Peyer's patch (tissue), 4 donors: Measurements from ENCODE around the gene VSIR. TPM values are rescaled to one million over a fixed set of nuclear protein-coding genes. Genes with fewer than 3 reads are reported as not detected.

Experiments
- DNase-seq, 3 donors: peaks; one replicate each; pipeline ENCODE4 v3.0.0-alpha.2; 2017 to 2019
- H3K27ac ChIP-seq, 4 donors: fragments of 200-600 bp; sonication (generic); one replicate each; pipeline ENCODE4 v1.5.1; 2016 to 2019
- H3K27me3 ChIP-seq, 2 donors: fragments of 200-600 bp; sonication (generic); one replicate each; pipeline ENCODE4 v1.5.1; 2019
- H3K36me3 ChIP-seq, 3 donors: fragments of 200-600 bp; sonication (generic); one replicate each; pipeline ENCODE4 v1.5.1; 2016 to 2019
- H3K4me1 ChIP-seq, 4 donors: fragments of 200-600 bp; sonication (generic); one replicate each; pipeline ENCODE4 v1.5.1; 2016 to 2019
- H3K4me3 ChIP-seq, 4 donors: fragments of 200-600 bp; sonication (generic); 1 replicate in 3 of 4; 2 replicates in 1 of 4; pipeline ENCODE4 v1.5.1; 2016 to 2019; ENCODE audit warnings: mild to moderate bottlenecking in 1 of 4
- H3K9me3 ChIP-seq, 4 donors: fragments of 200-600 bp; sonication (generic); one replicate each; pipeline ENCODE4 v1.5.1; 2016 to 2019; ENCODE audit warnings: mild to moderate bottlenecking in 1 of 4
- CTCF ChIP-seq, 6 experiments: fragments of 450-650 bp in 4 of 6; fragments of 200-600 bp in 2 of 6; sonication (generic) in 1 of 6; IDR thresholded peaks; one replicate each; pipeline ENCODE4 v1.5.1; 2017 to 2019; ENCODE audit warnings: antibody characterized with exemption in 6 of 6, mild to moderate bottlenecking in 3 of 6, moderate library complexity in 1 of 6
- POLR2A ChIP-seq, 2 donors: fragments of 450-650 bp; IDR thresholded peaks; one replicate each; pipeline ENCODE4 v1.5.1; 2017; ENCODE audit warnings: antibody characterized with exemption in 2 of 2, mild to moderate bottlenecking in 2 of 2, moderate library complexity in 2 of 2
- total RNA-seq, 4 donors: library from RNA; depleted of rRNA; stranded (reverse); fragments of >200 nt; gene quantifications; one replicate each; pipeline ENCODE4 v1.1.0, GENCODE V29; 2016

The VSIR gene
- total RNA-seq, 4 donors from 2014 or later, result 38.0 to 169 (median 127) TPM

- no peak for DNase-seq
- H3K27me3 ChIP-seq, result no peaks in the 10 kb centered on the region
- no peak for TF ChIP-seq CTCF (IDR thresholded peaks at IDR 0.05)
- TF ChIP-seq POLR2A (IDR thresholded peaks at IDR 0.05), result no peak
- no peaks in the 10 kb centered on the region for H3K36me3 ChIP-seq
- H3K9me3 ChIP-seq, result no peaks in the 10 kb centered on the region
- no peak overlapping the region for H3K4me3 ChIP-seq
- H3K4me1 ChIP-seq, result peaks cover 0 to 9% (median 2%) of the 10 kb centered on the region in 4 donors
- no peak overlapping the region for H3K27ac ChIP-seq
Measured at GRCh38 chr10:71809628-71810027, 36.3 kb upstream of the VSIR start.

- H3K27ac ChIP-seq, result no peak overlapping the region
- no peaks in the 10 kb centered on the region for H3K9me3 ChIP-seq
- no peaks in the 10 kb centered on the region for H3K27me3 ChIP-seq
- no peaks in the 10 kb centered on the region for H3K36me3 ChIP-seq
- peaks cover 0 to 9% (median 2%) of the 10 kb centered on the region in 4 donors for H3K4me1 ChIP-seq
- no peak overlapping the region for H3K4me3 ChIP-seq
- no peak for DNase-seq
- TF ChIP-seq CTCF (IDR thresholded peaks at IDR 0.05) (no peak), POLR2A (IDR thresholded peaks at IDR 0.05) (no peak)
Measured at GRCh38 chr10:71807557-71808510, 34.5 kb upstream of the VSIR start.

- Histone ChIP-seq H3K27me3 (no peaks in the 10 kb centered on the region), H3K4me3 (no peak overlapping the region), H3K4me1 (peaks cover 0 to 4% (median 2%) of the 10 kb centered on the region in 4 donors), H3K27ac (no peak overlapping the region), H3K9me3 (no peaks in the 10 kb centered on the region), H3K36me3 (no peaks in the 10 kb centered on the region)
- no peak for DNase-seq
- no peak for TF ChIP-seq POLR2A (IDR thresholded peaks at IDR 0.05)
- TF ChIP-seq CTCF (IDR thresholded peaks at IDR 0.05), result no peak
Measured at GRCh38 chr10:71806704-71807556, 33.6 kb upstream of the VSIR start.

GRCh38 chr10:71805776-71806703, 32.7 kb upstream of the VSIR start:
- Histone ChIP-seq H3K36me3 (no peaks in the 10 kb centered on the region), H3K4me3 (no peak overlapping the region), H3K27me3 (no peaks in the 10 kb centered on the region), H3K27ac (no peak overlapping the region), H3K4me1 (peaks cover 0 to 4% (median 2%) of the 10 kb centered on the region in 4 donors), H3K9me3 (no peaks in the 10 kb centered on the region)
- no peak for TF ChIP-seq POLR2A (IDR thresholded peaks at IDR 0.05)
- no peak for TF ChIP-seq CTCF (IDR thresholded peaks at IDR 0.05)
- DNase-seq, result peak in 2 of 3 donors; percentile 72 to 84

- TF ChIP-seq CTCF (IDR thresholded peaks at IDR 0.05) (no peak), POLR2A (IDR thresholded peaks at IDR 0.05) (no peak)
- Histone ChIP-seq H3K9me3 (no peaks in the 10 kb centered on the region), H3K36me3 (no peaks in the 10 kb centered on the region), H3K27ac (no peak overlapping the region), H3K4me1 (peaks cover 0 to 4% (median 2%) of the 10 kb centered on the region in 4 donors), H3K4me3 (no peak overlapping the region), H3K27me3 (no peaks in the 10 kb centered on the region)
- DNase-seq, result no peak
Measured at GRCh38 chr10:71804077-71804476, 30.8 kb upstream of the VSIR start.
